ENCODE measurements around the gene SEMA6C.

Gene SEMA6C

GRCh38 chr1:151147665-151148064 lies 1.2 kb upstream of the SEMA6C start:
- H3K79me2 ChIP-seq (ENCODE audit: low read length) = no peaks in the 10 kb centered on the region
- no peaks in the 10 kb centered on the region for H3K36me3 ChIP-seq (replicated peaks; ENCODE audit: low read depth, low read length)
- H3K9me3 ChIP-seq (ENCODE audit: insufficient read depth, low read length) = no peaks in the 10 kb centered on the region
- TF ChIP-seq EZH2phosphoT487 (IDR thresholded peaks at IDR 0.05; ENCODE audit: low read depth) (no peak), CTCF (IDR thresholded peaks at IDR 0.05; ENCODE audit: low read depth, low read length) (no peak)
- no peak overlapping the region for H3K4me2 ChIP-seq (ENCODE audit: low read length)
- no peak overlapping the region for H3K9ac ChIP-seq (ENCODE audit: low read length)
- peaks cover under 1% of the 10 kb centered on the region; the same call in 1 of the 2 replicates for H3K4me1 ChIP-seq (ENCODE audit: low read length)
- H3K27ac ChIP-seq (ENCODE audit: low read length) = no peak overlapping the region
- H3K27me3 ChIP-seq (ENCODE audit: low read depth, low read length) = no peaks in the 10 kb centered on the region
- no peak overlapping the region for H3K4me3 ChIP-seq (ENCODE audit: low read length)
- H2AFZ ChIP-seq (ENCODE audit: low read depth, low read length) = no peak overlapping the region
- H4K20me1 ChIP-seq (ENCODE audit: insufficient read depth, low read length) = no peaks in the 10 kb centered on the region

- Histone ChIP-seq H3K9ac (ENCODE audit: low read length) (no peak overlapping the region), H4K20me1 (ENCODE audit: insufficient read depth, low read length) (no peaks in the 10 kb centered on the region), H3K27ac (ENCODE audit: low read length) (no peak overlapping the region), H2AFZ (ENCODE audit: low read depth, low read length) (no peak overlapping the region), H3K4me3 (ENCODE audit: low read length) (no peak overlapping the region), H3K79me2 (ENCODE audit: low read length) (no peaks in the 10 kb centered on the region), H3K27me3 (ENCODE audit: low read depth, low read length) (no peaks in the 10 kb centered on the region), H3K4me2 (ENCODE audit: low read length) (no peak overlapping the region), H3K9me3 (ENCODE audit: insufficient read depth, low read length) (no peaks in the 10 kb centered on the region), H3K4me1 (ENCODE audit: low read length) (peaks cover 6% of the 10 kb centered on the region; the same call in 1 of the 2 replicates), H3K36me3 (replicated peaks; ENCODE audit: low read depth, low read length) (no peaks in the 10 kb centered on the region)
- TF ChIP-seq EZH2phosphoT487 (IDR thresholded peaks at IDR 0.05; ENCODE audit: low read depth) (no peak), CTCF (IDR thresholded peaks at IDR 0.05; ENCODE audit: low read depth, low read length) (no peak)
These were observed 687 bp upstream of the SEMA6C start for GRCh38 chr1:151147132-151147503.

GRCh38 chr1:151146072-151146411 lies 389 bp downstream of the SEMA6C start:
- Histone ChIP-seq H3K9ac (ENCODE audit: low read length) (no peak overlapping the region), H3K4me2 (ENCODE audit: low read length) (no peak overlapping the region), H3K4me1 (ENCODE audit: low read length) (peaks cover 6% of the 10 kb centered on the region; the same call in 1 of the 2 replicates), H3K4me3 (ENCODE audit: low read length) (no peak overlapping the region), H2AFZ (ENCODE audit: low read depth, low read length) (no peak overlapping the region), H3K27me3 (ENCODE audit: low read depth, low read length) (no peaks in the 10 kb centered on the region), H3K9me3 (ENCODE audit: insufficient read depth, low read length) (no peaks in the 10 kb centered on the region), H3K36me3 (replicated peaks; ENCODE audit: low read depth, low read length) (no peaks in the 10 kb centered on the region), H3K79me2 (ENCODE audit: low read length) (no peaks in the 10 kb centered on the region), H3K27ac (ENCODE audit: low read length) (no peak overlapping the region), H4K20me1 (ENCODE audit: insufficient read depth, low read length) (no peaks in the 10 kb centered on the region)
- TF ChIP-seq CTCF (IDR thresholded peaks at IDR 0.05; ENCODE audit: low read depth, low read length) = no peak
- TF ChIP-seq EZH2phosphoT487 (IDR thresholded peaks at IDR 0.05; ENCODE audit: low read depth) = no peak

GRCh38 chr1:151145304-151146071 lies 943 bp downstream of the SEMA6C start:
- no peak overlapping the region for H3K9ac ChIP-seq (ENCODE audit: low read length)
- no peak overlapping the region for H2AFZ ChIP-seq (ENCODE audit: low read depth, low read length)
- H3K79me2 ChIP-seq (ENCODE audit: low read length) = no peaks in the 10 kb centered on the region
- H3K36me3 ChIP-seq (replicated peaks; ENCODE audit: low read depth, low read length) = no peaks in the 10 kb centered on the region
- no peak for TF ChIP-seq CTCF (IDR thresholded peaks at IDR 0.05; ENCODE audit: low read depth, low read length)
- TF ChIP-seq EZH2phosphoT487 (IDR thresholded peaks at IDR 0.05; ENCODE audit: low read depth) = no peak
- H3K4me1 ChIP-seq (ENCODE audit: low read length) = peaks cover 6% of the 10 kb centered on the region; the same call in 1 of the 2 replicates
- H4K20me1 ChIP-seq (ENCODE audit: insufficient read depth, low read length) = no peaks in the 10 kb centered on the region
- H3K27ac ChIP-seq (ENCODE audit: low read length) = no peak overlapping the region
- H3K4me3 ChIP-seq (ENCODE audit: low read length) = no peak overlapping the region
- H3K4me2 ChIP-seq (ENCODE audit: low read length) = no peak overlapping the region
- no peaks in the 10 kb centered on the region for H3K9me3 ChIP-seq (ENCODE audit: insufficient read depth, low read length)
- no peaks in the 10 kb centered on the region for H3K27me3 ChIP-seq (ENCODE audit: low read depth, low read length)

Data from OCI-LY3 (cell line).